Loucy (cell line): ENCODE results near the gene NGEF.

ENCODE experiments used
- H2AFZ ChIP-seq: fragments of 200-600 bp; sonication (generic); 2 replicates; pipeline ENCODE4 v1.6.0; 2016; ENCODE audit warnings: antibody characterized with exemption, mild to moderate bottlenecking, low read length, moderate library complexity
- H3F3A ChIP-seq: fragments of 200-600 bp; 2 replicates; pipeline ENCODE4 v1.6.0; 2016; ENCODE audit warnings: antibody characterized with exemption, low read depth, mild to moderate bottlenecking
- H3K27me3 ChIP-seq: fragments of 200-600 bp; sonication (generic); 2 replicates; pipeline ENCODE4 v1.6.1; 2014; ENCODE audit warnings: low read length, mild to moderate bottlenecking; ENCODE audit not compliant: insufficient read depth, poor library complexity, severe bottlenecking
- H3K36me3 ChIP-seq: fragments of 200-600 bp; sonication (generic); 2 replicates; pipeline ENCODE4 v1.6.1; 2016; ENCODE audit warnings: low read length; ENCODE audit not compliant: insufficient read depth
- H3K4me1 ChIP-seq: fragments of 200-600 bp; sonication (generic); 2 replicates; pipeline ENCODE4 v1.5.1; 2014; ENCODE audit warnings: low read length, mild to moderate bottlenecking; ENCODE audit not compliant: insufficient read depth, poor library complexity, severe bottlenecking
- H3K4me2 ChIP-seq: fragments of 200-600 bp; sonication (generic); 2 replicates; pipeline ENCODE4 v1.6.0; 2014; ENCODE audit warnings: antibody characterized with exemption, low read length, low read depth, mild to moderate bottlenecking; ENCODE audit not compliant: poor library complexity, severe bottlenecking
- H3K4me3 ChIP-seq: fragments of 200-600 bp; sonication (generic); 2 replicates; pipeline ENCODE4 v1.5.1; 2014; ENCODE audit warnings: low read length, mild to moderate bottlenecking, mixed read lengths; ENCODE audit not compliant: poor library complexity, severe bottlenecking
- H3K79me2 ChIP-seq: fragments of 200-600 bp; sonication (generic); 2 replicates; pipeline ENCODE4 v1.6.1; 2014; ENCODE audit warnings: low read length; ENCODE audit not compliant: insufficient read depth
- H3K9ac ChIP-seq: fragments of 200-600 bp; sonication (generic); 2 replicates; pipeline ENCODE4 v1.6.0; 2014; ENCODE audit warnings: mild to moderate bottlenecking, low read depth, low read length, moderate library complexity; ENCODE audit not compliant: poor library complexity, severe bottlenecking
- H3K9me2 ChIP-seq: fragments of 200-600 bp; sonication (generic); replicated peaks from 2 replicates; pipeline ENCODE4 v1.6.1; 2016; ENCODE audit warnings: low read depth, low read length, mixed read lengths
- H3K9me3 ChIP-seq: fragments of 200-600 bp; sonication (generic); 2 replicates; pipeline ENCODE4 v1.6.1; 2014; ENCODE audit warnings: mild to moderate bottlenecking, antibody characterized with exemption, low read length, low read depth; ENCODE audit not compliant: insufficient read depth
- H4K20me1 ChIP-seq: fragments of 200-600 bp; sonication (generic); 2 replicates; pipeline ENCODE4 v1.6.0; 2014; ENCODE audit warnings: antibody characterized with exemption, low read length, mild to moderate bottlenecking; ENCODE audit not compliant: insufficient read depth, poor library complexity, severe bottlenecking
- EZH2phosphoT487 ChIP-seq: fragments of 200-600 bp; IDR thresholded peaks from 2 replicates; pipeline ENCODE4 v1.6.1; 2018; ENCODE audit warnings: antibody characterized with exemption, mild to moderate bottlenecking, moderate library complexity, borderline replicate concordance
- TF ChIP-seq, protein P1 (sequence below): fragments of 200-600 bp; sonication (generic); conservative IDR thresholded peaks from 2 replicates; pipeline ENCODE4 v1.5.1; 2014; ENCODE audit warnings: mild to moderate bottlenecking, antibody characterized with exemption, low read length

The NGEF gene

DNA sequence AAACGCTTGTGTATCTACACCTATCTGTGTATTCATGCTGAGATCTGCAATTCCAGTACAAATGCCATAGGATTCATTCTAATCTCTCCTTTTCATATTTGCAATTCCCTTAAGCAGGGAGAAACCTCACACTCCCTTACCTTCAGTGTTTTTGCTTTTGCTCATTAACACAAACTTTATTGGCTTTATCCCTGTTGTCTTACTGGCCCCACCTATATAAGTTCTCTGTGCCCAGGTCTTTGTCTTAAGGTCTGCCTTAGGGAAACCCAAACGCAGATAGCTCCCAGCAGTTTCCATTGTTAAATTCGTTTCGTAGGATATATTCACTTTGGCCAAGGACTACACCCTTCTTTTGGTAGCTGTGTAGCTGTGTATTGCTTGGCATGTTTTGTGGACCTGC, 147.0 kb downstream of the NGEF start:
- H3K9me3 ChIP-seq, result no peaks in the 10 kb centered on the region
- H3K9me2 ChIP-seq, result no peaks in the 10 kb centered on the region
- H4K20me1 ChIP-seq, result no peaks in the 10 kb centered on the region
- no peak overlapping the region for H3K9ac ChIP-seq
- no peaks in the 10 kb centered on the region for H3K4me1 ChIP-seq
- no peak overlapping the region for H3K4me2 ChIP-seq
- H2AFZ ChIP-seq, result no peak overlapping the region
- no peaks in the 10 kb centered on the region for H3F3A ChIP-seq
- no peaks in the 10 kb centered on the region for H3K27me3 ChIP-seq
- no peaks in the 10 kb centered on the region for H3K36me3 ChIP-seq
- H3K4me3 ChIP-seq, result no peak overlapping the region
- TF ChIP-seq, protein P1, sequence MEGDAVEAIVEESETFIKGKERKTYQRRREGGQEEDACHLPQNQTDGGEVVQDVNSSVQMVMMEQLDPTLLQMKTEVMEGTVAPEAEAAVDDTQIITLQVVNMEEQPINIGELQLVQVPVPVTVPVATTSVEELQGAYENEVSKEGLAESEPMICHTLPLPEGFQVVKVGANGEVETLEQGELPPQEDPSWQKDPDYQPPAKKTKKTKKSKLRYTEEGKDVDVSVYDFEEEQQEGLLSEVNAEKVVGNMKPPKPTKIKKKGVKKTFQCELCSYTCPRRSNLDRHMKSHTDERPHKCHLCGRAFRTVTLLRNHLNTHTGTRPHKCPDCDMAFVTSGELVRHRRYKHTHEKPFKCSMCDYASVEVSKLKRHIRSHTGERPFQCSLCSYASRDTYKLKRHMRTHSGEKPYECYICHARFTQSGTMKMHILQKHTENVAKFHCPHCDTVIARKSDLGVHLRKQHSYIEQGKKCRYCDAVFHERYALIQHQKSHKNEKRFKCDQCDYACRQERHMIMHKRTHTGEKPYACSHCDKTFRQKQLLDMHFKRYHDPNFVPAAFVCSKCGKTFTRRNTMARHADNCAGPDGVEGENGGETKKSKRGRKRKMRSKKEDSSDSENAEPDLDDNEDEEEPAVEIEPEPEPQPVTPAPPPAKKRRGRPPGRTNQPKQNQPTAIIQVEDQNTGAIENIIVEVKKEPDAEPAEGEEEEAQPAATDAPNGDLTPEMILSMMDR, result no peak
- no peak for TF ChIP-seq EZH2phosphoT487
- no peaks in the 10 kb centered on the region for H3K79me2 ChIP-seq

DNA sequence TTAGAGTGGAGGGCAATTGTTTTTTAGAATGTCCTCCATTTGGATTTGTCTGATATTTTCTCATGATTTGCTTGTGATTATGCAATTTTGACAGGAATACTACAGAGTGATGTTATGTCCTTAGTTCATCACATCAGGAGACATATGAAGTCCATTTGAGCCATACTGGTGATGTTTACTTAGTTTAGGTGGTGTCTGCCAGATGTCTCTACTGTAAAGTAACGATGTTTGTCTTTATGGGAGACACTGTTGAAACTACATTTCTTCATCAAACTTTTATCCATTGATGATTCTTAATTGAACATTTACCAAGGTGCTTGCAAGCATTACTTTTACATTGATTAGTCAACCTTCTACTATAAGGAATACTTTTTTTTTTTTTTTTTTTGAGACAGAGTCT, 147.9 kb downstream of the NGEF start:
- Histone ChIP-seq H3K4me3 (no peak overlapping the region), H3K27me3 (no peaks in the 10 kb centered on the region), H3K9ac (no peak overlapping the region), H3K9me3 (no peaks in the 10 kb centered on the region), H2AFZ (no peak overlapping the region), H3K4me2 (no peak overlapping the region), H3K4me1 (no peaks in the 10 kb centered on the region), H3F3A (no peaks in the 10 kb centered on the region), H3K9me2 (no peaks in the 10 kb centered on the region), H3K36me3 (no peaks in the 10 kb centered on the region), H3K79me2 (no peaks in the 10 kb centered on the region), H4K20me1 (no peaks in the 10 kb centered on the region)
- no peak for TF ChIP-seq EZH2phosphoT487
- TF ChIP-seq, protein P1, result no peak

DNA sequence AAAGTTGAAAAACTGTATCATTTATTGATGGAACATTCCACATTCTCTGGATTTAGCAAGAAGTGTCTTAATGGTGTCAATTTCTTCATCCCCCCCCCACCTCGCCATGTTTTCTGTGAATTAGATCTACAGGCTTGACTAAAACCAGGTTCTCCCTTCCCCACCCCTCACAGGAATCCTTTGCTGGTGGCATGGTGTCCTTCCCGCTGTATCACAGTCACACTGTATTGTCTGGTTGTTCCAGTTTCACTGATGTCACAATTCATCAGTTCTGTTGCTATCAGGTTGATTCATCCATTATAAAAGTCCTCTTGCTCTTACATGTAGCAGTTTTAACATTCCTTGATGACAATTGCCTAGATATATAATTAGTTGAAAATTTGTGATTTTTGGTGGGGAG, 149.1 kb downstream of the NGEF start:
- Histone ChIP-seq H3K9me2 (no peaks in the 10 kb centered on the region), H3K4me2 (no peak overlapping the region), H2AFZ (no peak overlapping the region), H3K4me1 (no peaks in the 10 kb centered on the region), H3K27me3 (no peaks in the 10 kb centered on the region), H3K4me3 (no peak overlapping the region), H3K36me3 (peaks cover 8% of the 10 kb centered on the region; the same call in 1 of the 2 replicates), H3F3A (no peaks in the 10 kb centered on the region), H3K79me2 (no peaks in the 10 kb centered on the region), H3K9ac (no peak overlapping the region), H3K9me3 (no peaks in the 10 kb centered on the region), H4K20me1 (no peaks in the 10 kb centered on the region)
- TF ChIP-seq EZH2phosphoT487, result no peak
- TF ChIP-seq, protein P1, result no peak
